Adrenal gland (tissue), 12 donors: ENCODE results near the gene DSN1. TPM values are rescaled to one million over a fixed set of nuclear protein-coding genes. Genes with fewer than 3 reads are reported as not detected.

ENCODE experiments used
- DNase-seq, 7 donors: peaks; one replicate each; pipeline ENCODE4 v3.0.0-alpha.2; 2019 to 2020
- H3K27ac ChIP-seq, 5 donors: fragments of 200-600 bp; sonication (generic) in 4 of 5; 1 replicate in 3 of 5; 2 replicates in 2 of 5; pipeline versions ENCODE4 v1.5.1 to v1.8.0; 2016 to 2020; ENCODE audit warnings: mild to moderate bottlenecking in 1 of 5
- H3K27me3 ChIP-seq: fragments of 200-600 bp; 2 replicates; pipeline ENCODE4 v1.8.0; 2021
- H3K36me3 ChIP-seq, 2 donors: fragments of 200-600 bp; replicated peaks in 1 of 2; 1 replicate in 1 of 2; 2 replicates in 1 of 2; pipeline versions ENCODE4 v1.5.1 to v1.8.0; 2018 to 2022
- H3K4me1 ChIP-seq, 2 donors: fragments of 200-600 bp; replicated peaks in 1 of 2; 1 replicate in 1 of 2; 2 replicates in 1 of 2; pipeline versions ENCODE4 v1.5.1 to v1.8.0; 2018 to 2021
- H3K4me3 ChIP-seq, 4 donors: fragments of 200-600 bp; sonication (generic) in 3 of 4; one replicate each; pipeline ENCODE4 v1.5.1; 2016 to 2018
- H3K9me3 ChIP-seq, 3 donors: fragments of 200-600 bp; sonication (generic) in 1 of 3; replicated peaks in 1 of 3; 1 replicate in 2 of 3; 2 replicates in 1 of 3; pipeline versions ENCODE4 v1.5.1 to v1.8.0; 2016 to 2021
- CTCF ChIP-seq, 6 experiments: fragments of 450-650 bp in 4 of 6; fragments of 200-600 bp in 2 of 6; sonication (generic) in 1 of 6; IDR thresholded peaks; 1 replicate in 5 of 6; 2 replicates in 1 of 6; pipeline versions ENCODE4 v1.5.1 to v1.8.0; 2016 to 2021; ENCODE audit warnings: antibody characterized with exemption in 6 of 6, mild to moderate bottlenecking in 2 of 6, moderate library complexity in 1 of 6
- POLR2A ChIP-seq, 2 donors: fragments of 450-650 bp; IDR thresholded peaks; one replicate each; pipeline ENCODE4 v1.6.1; 2017; ENCODE audit warnings: antibody characterized with exemption in 2 of 2, mild to moderate bottlenecking in 2 of 2, moderate library complexity in 1 of 2
- WGBS, 4 donors: extraction: QIAGEN DNeasy Blood & Tissue Kit in 2 of 4; methylation state at CpG; one replicate each; pipeline versions ENCODE4 v1.1.5 to v1.1.7; 2013 to 2017; 5-methylcytosine and 5-hydroxymethylcytosine counted together
- intact Hi-C, 2 donors: fragments of 100-400 bp; cut with DNase I; formaldehyde crosslinking; loops; one replicate each; pipeline versions ENCODE4 v1.14.1 to v1.15.0; 2022 to 2023
- polyA plus RNA-seq, 3 donors: library from polyadenylated mRNA; stranded (reverse); fragments of 200-250 nt in 2 of 3; fragments of 350-450 nt in 1 of 3; fragmentation: Illumina TruSeq in 1 of 3; extraction: RNeasy Lipid Tissue Mini Kit (QIAGEN cat#74804) in 1 of 3; gene quantifications; one replicate each; pipeline ENCODE4 v1.2.3, GENCODE V29; 2013 to 2014
- total RNA-seq, 9 donors: library from RNA; depleted of rRNA in 4 of 9; stranded (reverse); fragments of >200 nt in 4 of 9; fragments of 120-200 nt in 1 of 9; fragmentation: NEBNext Ultra II Directional in 1 of 9; extraction: Animal tissue kit (Norgen Biotek cat#: 25700) in 1 of 9; gene quantifications; one replicate each; pipeline versions ENCODE4 v1.1.0 to v1.2.4, GENCODE V29; 2013 to 2023
- donor health status: healthy with polysubstance abuse.
- donor health status: Bipolar disorder and iron deficiency.
- donor health status: DM: yes; HTN: yes; CAD: no.
- donor health status: DM: no; HTN: no; CAD: no.
- donor health status: DM: no; HTN: no; CAD: no.
- donor health status: DM: yes; HTN: yes; CAD: no.

The DSN1 gene
- total and polyA plus RNA-seq, 12 donors = 6.7 to 23.5 (median 15.5) TPM

- Histone ChIP-seq H3K27me3 (no peaks in the 10 kb centered on the region), H3K36me3 (peaks cover 0 to 17% of the 10 kb centered on the region in 2 donors), H3K4me3 (no peak overlapping the region), H3K9me3 (no peaks in the 10 kb centered on the region), H3K4me1 (peaks cover 0 to 9% of the 10 kb centered on the region in 2 donors), H3K27ac (no peak overlapping the region)
- no peak for DNase-seq
- WGBS, 4 donors = 92 to 97% (median 93%) methylated on average over 5 of the region's 5 CpGs
- no peak for TF ChIP-seq CTCF (IDR thresholded peaks at IDR 0.05)
- TF ChIP-seq POLR2A (IDR thresholded peaks at IDR 0.05) = no peak
- intact Hi-C loops = loop anchor here in 1 of 2 donors (5.0 to 10.0 kb wide), 2 partner anchors 140 to 198 kb away; no protein-coding TSS in a partner anchor
Observed at GRCh38 chr20:36752582-36752981, 21.0 kb downstream of the DSN1 start.

- TF ChIP-seq POLR2A (IDR thresholded peaks at IDR 0.05) (peak in 1 of 2 donors; percentile 17), CTCF (IDR thresholded peaks at IDR 0.05) (peak in 2 of 6 experiments; percentile 15 to 33)
- intact Hi-C loops = no loop called here
- WGBS, 4 donors = 2 to 9% (median 4%) methylated on average over 11 to 62 of the region's 63 CpGs
- peak within 1 kb of the TSS in 3 of 4 donors; percentile 2 to 92 (median 69) for H3K4me3 ChIP-seq
- peak; percentile 90 to 98 (median 96) for DNase-seq
- H3K4me1 ChIP-seq = peaks cover 15 to 34% of the 10 kb centered on the region in 2 donors
- H3K27me3 ChIP-seq = no peaks in the 10 kb centered on the region
- no peaks in the 10 kb centered on the region for H3K9me3 ChIP-seq
- peak within 1 kb of the TSS in 4 of 5 donors; percentile 22 to 82 (median 72) for H3K27ac ChIP-seq
- H3K36me3 ChIP-seq = no peaks in the 10 kb centered on the region
Observed at GRCh38 chr20:36745927-36746659, 27.5 kb downstream of the DSN1 start, which contains the start of gene NDRG3. NDRG3 (minus strand) TSS chr20:36746090; CDS start chr20:36721735, 24,355 bp downstream.

GRCh38 chr20:36745234-36745926 lies 28.2 kb downstream of the DSN1 start:
- peak in 5 of 7 donors; percentile 19 to 53 (median 38) for DNase-seq
- no peaks in the 10 kb centered on the region for H3K9me3 ChIP-seq
- TF ChIP-seq CTCF (IDR thresholded peaks at IDR 0.05) (no peak), POLR2A (IDR thresholded peaks at IDR 0.05) (no peak)
- intact Hi-C loops = no loop called here
- H3K4me1 ChIP-seq = peaks cover 15 to 37% of the 10 kb centered on the region in 2 donors
- H3K27ac ChIP-seq = peak overlapping the region in 4 of 5 donors; percentile 22 to 81 (median 66)
- no peaks in the 10 kb centered on the region for H3K36me3 ChIP-seq
- WGBS, 4 donors = 2 to 11% (median 4%) methylated on average over 11 to 44 of the region's 44 CpGs
- H3K4me3 ChIP-seq = peak overlapping the region in 3 of 4 donors; percentile 2 to 92 (median 69)
- H3K27me3 ChIP-seq = no peaks in the 10 kb centered on the region

- Histone ChIP-seq H3K4me3 (peak overlapping the region in 2 of 4 donors; percentile 69 to 92), H3K4me1 (peaks cover 15 to 37% of the 10 kb centered on the region in 2 donors), H3K36me3 (no peaks in the 10 kb centered on the region), H3K27me3 (no peaks in the 10 kb centered on the region), H3K9me3 (no peaks in the 10 kb centered on the region), H3K27ac (peak overlapping the region in 4 of 5 donors; percentile 22 to 81 (median 66))
- peak; percentile 52 to 90 (median 83) for DNase-seq
- TF ChIP-seq CTCF (IDR thresholded peaks at IDR 0.05) (no peak), POLR2A (IDR thresholded peaks at IDR 0.05) (no peak)
- intact Hi-C loops = no loop called here
- WGBS, 4 donors = 2 to 15% (median 6%) methylated on average over 5 to 8 of the region's 8 CpGs
Observed at GRCh38 chr20:36744764-36745191, 28.8 kb downstream of the DSN1 start.
